ENCODE data around the gene OR1I1.

DNA sequence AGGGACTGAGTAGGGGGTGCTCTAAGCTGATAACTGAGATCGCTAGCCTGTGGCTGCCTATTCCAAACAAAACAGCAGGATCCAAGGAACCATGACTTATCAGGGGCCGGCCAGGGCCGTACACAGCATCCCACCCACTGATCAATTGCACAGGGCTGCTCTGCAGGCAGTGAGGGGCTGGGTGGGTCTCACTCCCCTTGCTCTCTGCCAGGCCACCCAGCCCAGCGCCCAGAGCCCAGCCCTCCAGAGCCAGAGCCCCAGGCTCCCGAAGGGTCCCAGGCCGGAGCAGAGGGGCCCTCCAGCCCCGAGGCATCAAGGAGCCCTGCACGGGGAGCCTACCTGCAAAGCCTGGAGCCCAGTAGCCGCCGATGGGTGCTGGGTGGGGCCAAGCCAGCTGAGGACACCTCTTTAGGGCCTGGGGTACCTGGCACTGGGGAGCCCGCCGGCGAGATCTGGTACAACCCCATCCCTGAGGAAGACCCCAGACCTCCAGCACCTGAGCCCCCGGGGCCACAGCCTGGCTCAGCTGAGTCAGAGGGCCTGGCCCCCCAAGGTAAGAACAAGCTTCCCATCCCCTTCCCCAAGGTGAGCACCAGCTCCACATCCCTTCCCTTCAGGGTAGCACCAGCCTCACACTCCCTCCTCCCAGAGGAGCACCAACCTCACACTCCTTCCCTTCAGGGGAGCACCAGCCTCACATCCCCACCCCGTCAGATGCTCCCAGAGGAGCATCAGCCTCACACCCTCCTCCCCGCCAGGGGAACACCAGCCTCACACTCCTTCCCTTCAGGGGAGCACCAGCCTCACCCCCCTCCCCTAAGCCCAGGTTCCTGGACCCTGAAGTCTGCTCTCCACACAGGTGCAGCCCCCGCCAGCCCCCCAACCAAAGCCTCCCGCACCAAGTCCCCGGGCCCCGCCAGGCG, 27.1 kb downstream of the OR1I1 start:
- TF ChIP-seq, protein P1, sequence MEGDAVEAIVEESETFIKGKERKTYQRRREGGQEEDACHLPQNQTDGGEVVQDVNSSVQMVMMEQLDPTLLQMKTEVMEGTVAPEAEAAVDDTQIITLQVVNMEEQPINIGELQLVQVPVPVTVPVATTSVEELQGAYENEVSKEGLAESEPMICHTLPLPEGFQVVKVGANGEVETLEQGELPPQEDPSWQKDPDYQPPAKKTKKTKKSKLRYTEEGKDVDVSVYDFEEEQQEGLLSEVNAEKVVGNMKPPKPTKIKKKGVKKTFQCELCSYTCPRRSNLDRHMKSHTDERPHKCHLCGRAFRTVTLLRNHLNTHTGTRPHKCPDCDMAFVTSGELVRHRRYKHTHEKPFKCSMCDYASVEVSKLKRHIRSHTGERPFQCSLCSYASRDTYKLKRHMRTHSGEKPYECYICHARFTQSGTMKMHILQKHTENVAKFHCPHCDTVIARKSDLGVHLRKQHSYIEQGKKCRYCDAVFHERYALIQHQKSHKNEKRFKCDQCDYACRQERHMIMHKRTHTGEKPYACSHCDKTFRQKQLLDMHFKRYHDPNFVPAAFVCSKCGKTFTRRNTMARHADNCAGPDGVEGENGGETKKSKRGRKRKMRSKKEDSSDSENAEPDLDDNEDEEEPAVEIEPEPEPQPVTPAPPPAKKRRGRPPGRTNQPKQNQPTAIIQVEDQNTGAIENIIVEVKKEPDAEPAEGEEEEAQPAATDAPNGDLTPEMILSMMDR (IDR thresholded peaks at IDR 0.05): no peak
- TF ChIP-seq EZH2 (IDR thresholded peaks at IDR 0.05): no peak
